PC-9 (cell line): Measurements from ENCODE around the gene IL23R.

ENCODE experiments used
- EZH2 ChIP-seq: fragments of 200-600 bp; sonication (generic); IDR thresholded peaks from 2 replicates; pipeline ENCODE4 v1.8.0; 2017; ENCODE audit warnings: antibody characterized with exemption, low read depth
- TF ChIP-seq, protein P1 (sequence below): fragments of 200-600 bp; sonication (generic); conservative IDR thresholded peaks from 2 replicates; pipeline ENCODE4 v1.6.1; 2017; ENCODE audit warnings: mixed run types, antibody characterized with exemption, mild to moderate bottlenecking, moderate library complexity

DNA sequence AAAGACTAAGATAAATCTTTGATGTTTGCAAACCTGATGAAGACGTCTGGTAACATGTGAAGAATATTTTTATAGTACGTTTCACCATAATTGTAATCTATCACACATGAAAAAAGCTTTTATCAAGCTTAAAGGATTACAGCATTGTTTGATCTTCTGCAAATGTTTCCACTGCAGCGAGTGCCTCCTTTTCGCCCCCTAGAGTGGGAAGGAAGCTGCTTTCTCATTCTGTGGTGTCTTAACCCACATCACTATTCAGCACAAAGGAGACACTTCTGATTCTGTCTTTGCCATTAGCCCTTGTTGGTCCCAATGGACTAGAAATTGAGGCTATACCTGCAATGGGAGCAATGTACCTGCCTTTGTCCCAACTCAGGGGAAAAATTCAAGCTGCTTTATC, 95.4 kb downstream of the IL23R start:
- TF ChIP-seq, protein P1, sequence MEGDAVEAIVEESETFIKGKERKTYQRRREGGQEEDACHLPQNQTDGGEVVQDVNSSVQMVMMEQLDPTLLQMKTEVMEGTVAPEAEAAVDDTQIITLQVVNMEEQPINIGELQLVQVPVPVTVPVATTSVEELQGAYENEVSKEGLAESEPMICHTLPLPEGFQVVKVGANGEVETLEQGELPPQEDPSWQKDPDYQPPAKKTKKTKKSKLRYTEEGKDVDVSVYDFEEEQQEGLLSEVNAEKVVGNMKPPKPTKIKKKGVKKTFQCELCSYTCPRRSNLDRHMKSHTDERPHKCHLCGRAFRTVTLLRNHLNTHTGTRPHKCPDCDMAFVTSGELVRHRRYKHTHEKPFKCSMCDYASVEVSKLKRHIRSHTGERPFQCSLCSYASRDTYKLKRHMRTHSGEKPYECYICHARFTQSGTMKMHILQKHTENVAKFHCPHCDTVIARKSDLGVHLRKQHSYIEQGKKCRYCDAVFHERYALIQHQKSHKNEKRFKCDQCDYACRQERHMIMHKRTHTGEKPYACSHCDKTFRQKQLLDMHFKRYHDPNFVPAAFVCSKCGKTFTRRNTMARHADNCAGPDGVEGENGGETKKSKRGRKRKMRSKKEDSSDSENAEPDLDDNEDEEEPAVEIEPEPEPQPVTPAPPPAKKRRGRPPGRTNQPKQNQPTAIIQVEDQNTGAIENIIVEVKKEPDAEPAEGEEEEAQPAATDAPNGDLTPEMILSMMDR = no peak
- no peak for TF ChIP-seq EZH2
